ENCODE data around the gene EIF6. TPM values are rescaled to one million over a fixed set of nuclear protein-coding genes. Genes with fewer than 3 reads are reported as not detected.

Gene EIF6
- polyA plus RNA-seq, 1 donor: 71.7 TPM

DNA sequence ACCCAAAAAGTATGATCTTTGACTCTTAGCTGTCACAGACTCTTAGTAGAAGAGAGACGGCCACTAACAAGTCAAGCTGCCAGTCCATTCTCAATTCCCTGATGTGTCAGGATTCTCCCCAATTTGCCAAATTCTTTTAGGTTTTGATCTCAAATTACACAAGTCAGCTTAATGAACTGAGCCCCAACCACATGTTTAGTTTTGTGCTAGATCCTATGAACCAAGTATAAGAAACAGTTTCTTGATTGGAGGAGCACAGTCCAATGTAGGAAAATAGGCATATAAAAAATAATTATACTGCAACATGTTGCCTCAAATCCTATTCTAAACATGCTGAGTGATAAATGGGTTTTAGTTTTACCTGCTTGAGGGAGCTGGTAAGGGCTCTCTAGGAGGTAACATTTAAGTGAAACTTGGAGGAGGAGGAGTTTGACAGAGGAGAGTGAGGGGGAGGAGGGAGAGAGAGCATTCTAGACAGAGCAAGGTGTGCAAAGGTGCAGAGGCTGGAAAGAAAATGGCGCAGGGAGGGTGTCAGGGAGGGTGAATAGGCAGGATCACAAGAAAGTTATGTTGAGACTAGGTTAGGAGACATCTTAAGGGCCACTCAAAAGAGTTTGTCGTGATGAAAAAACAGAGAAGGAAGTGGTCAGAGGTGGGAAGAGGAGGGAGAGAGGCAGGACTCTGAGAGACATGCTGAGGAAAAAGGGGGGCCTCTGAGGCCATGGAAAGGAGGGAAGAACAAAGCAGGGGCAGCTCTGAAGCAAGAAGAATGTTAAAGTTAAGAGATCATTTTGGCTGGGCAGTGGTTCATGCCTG lies 30.5 kb upstream of the EIF6 start:
- DNase-seq (ENCODE audit: low read depth): no peak

GRCh38 chr20:35312318-35312717 lies 27.7 kb upstream of the EIF6 start:
- no peak for DNase-seq (ENCODE audit: low read depth)

DNA sequence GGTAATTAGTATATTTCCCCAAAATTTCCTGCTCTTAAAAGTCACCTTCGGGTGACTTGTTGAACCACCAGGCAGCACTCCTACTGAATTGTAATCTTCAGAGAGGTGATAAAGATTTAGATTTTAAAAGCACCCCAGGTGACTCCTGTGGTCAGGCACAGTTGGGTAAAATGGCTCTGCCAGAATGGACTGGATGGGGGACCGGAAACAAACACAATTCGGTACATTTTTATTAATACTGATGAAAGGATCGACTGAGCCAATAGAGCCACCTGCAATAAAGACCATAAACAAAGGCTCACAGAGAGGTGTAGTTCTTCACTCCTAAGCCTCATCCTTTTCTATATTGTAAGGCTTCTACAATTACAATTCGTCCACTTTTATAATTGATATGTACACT lies 27.2 kb upstream of the EIF6 start:
- no peak for DNase-seq (ENCODE audit: low read depth)

DNA sequence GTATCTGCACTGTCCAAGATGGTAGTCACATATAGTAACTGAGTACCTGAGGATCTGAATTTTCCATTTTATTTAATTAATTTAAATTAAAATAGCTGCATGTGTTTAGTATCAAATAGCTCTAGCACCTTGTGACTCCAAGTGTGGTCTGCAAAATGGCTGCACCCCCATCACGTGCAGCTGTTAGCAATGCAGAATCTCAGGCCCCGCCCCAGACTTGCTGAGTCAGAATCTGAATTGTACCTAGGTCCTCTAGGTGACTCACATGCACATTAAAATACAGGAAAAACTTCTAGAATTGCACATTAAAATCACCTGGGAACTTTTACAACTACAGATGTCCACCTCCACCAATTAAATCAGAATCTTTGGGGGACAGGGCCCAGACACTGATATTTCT lies 26.8 kb upstream of the EIF6 start:
- DNase-seq (ENCODE audit: low read depth): no peak

GRCh38 chr20:35307666-35308653 lies 23.4 kb upstream of the EIF6 start:
- no peak for DNase-seq (ENCODE audit: low read depth)

GRCh38 chr20:35306931-35307517 lies 22.5 kb upstream of the EIF6 start:
- no peak for DNase-seq (ENCODE audit: low read depth)

GRCh38 chr20:35305682-35306556 lies 21.3 kb upstream of the EIF6 start:
- DNase-seq (ENCODE audit: low read depth): no peak

DNA sequence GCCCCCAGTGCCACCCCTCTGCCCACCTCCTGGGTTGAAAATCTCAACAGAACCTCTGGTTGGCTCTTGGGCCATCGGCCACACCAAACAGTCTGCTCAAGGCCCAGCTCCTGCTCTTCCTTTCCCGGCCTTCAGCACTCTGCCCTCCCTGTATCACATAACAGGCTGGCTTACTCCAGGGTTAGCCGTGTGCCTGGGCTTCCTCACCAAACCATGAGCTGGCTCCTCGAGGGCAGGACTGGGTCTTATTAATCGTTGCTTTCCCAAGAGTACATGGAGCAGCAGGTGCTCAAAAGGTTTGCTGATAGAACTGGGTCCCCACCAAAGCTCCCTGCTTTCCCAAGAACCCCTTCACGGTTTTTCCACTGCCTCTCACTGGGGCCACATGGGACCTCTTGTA lies 20.4 kb upstream of the EIF6 start:
- DNase-seq (ENCODE audit: low read depth): no peak

- peak; percentile 52 for DNase-seq (ENCODE audit: low read depth)
Observed at GRCh38 chr20:35303735-35304491, 19.3 kb upstream of the EIF6 start.

DNA sequence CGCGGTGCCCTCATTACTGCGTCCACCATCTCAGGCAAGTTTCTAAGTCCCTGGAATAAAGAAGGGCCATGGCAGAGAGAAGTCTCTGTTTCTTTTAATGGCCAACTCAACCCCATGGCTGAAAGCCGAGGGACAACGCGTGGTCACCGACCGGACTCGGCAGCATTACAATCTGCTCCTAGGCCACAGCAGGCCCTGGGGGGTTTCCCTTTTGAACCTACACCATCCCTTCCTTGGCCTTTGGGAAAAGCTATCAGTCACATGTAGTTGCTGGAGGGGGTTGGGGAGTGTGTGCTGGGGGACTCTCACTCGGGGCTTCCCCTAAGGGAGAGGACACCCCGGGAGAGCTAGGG lies 18.8 kb upstream of the EIF6 start:
- no peak for DNase-seq (ENCODE audit: low read depth)

DNA sequence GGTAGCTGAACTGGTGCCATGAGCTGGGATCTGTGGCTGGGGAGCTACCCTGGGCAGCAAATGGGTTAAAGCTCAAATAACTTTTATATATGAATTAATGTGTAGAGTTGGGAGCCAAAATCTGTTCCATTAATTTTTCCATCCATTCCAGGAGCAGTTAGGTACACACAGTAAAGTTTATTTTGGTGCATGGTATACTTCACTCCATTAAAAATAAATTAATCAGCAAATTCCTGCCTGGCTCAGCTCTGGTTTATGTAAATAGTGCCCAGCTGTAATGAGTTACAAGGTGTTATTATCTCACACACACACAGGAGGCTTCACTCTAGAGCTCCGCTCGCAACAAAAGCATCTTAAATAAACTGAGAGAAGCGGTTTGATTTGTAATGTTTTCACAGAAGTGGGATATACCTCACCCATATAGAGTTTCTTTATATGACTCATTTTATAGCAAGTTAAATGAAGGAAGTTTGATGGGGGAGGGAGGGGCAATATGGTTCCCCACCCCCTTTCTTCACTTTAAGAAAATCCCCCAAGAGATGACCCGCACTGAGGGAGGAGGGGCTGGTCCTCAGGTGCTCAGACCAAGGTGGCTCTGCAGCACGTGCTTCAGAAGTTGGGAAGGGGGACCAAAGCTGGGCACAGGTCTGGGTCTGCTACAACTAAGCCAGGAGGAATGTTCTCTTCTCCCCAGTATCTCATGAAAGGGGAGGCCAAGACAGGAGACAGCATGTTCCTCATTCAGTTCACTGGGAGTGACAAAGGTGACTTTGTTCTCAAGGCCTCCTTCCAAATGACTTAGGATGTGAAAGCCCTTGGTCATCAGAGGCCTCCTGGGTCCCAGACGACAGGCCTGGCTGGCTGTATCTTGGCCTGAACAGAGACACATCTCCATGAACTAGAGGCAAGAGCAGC lies 18.1 kb upstream of the EIF6 start:
- DNase-seq (ENCODE audit: low read depth): no peak

DNA sequence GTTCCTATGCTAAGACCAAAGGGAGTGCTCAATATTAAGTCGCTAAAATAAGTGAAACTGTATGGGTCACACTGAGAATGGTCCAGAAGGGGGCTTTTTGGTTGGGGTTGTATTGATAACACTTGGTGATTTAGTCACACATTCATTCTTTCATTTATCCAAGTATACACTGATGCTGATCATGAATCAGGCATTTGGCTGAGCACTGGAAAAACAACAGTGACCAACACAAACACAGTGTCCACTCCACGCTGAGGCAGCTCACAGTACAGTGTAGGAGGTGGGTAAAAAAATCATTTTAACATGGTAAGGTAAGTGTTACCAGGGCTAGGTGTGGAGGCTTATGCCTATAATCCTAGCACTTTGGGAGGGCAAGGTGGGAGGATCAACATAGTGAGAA lies 16.9 kb upstream of the EIF6 start:
- no peak for DNase-seq (ENCODE audit: low read depth)

DNA sequence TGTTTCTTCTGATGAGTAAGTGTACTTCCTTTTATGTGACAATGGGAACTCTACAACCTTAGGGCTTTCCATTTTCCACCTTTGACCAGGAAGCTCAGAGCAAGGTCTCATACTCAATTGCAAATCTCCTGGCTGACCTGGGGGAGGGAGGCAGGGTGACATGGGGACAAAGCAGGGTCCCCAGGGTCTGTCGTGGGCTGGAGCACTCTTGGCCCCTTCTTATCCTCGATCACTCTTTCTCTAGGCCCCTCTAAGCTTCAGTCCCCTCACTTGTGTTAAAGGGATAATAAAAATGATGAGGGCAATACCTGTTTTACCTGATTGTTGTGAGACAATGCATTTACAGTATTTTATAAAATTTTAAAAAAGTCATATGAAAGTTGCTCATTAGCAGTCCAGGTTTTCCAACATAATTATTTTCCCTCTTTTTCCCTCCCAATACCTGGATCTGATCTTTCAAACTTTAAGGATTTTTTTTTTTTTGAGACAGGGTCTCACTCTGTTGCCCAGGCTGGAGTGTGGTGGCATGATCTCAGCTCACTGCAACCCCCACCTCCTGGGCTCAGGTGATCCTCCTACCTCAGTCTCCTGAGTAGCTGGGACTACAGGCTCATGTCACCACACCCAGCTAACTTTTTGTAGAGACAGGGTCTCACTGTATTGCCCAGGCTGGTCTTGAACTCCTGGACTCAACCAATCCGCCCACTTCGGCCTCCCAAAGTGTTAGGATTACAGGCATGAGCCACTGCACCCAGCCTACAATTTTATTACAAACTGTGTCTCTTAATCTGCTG lies 16.1 kb upstream of the EIF6 start:
- no peak for DNase-seq (ENCODE audit: low read depth)

DNA sequence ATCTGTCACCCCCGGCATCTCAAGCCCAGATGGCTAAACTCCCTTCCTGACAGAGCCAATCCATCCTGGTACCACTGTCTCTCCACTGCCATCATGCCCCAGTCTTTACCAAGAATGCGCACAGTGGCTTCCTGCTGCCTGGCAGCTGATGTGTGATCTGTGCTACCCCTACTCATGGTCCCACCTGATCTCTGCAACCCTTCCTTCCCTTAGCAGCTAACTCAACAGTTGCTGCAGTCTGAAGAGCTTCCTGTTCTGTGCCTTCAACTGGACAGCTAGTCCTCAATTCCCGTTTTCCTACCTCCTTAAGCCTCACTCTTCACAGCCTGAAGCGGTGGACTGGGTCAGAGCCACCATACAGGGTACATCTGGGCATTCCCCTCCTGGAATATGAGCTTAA lies 15.2 kb upstream of the EIF6 start:
- no peak for DNase-seq (ENCODE audit: low read depth)

- DNase-seq (ENCODE audit: low read depth): no peak
Observed at GRCh38 chr20:35298264-35298663, 13.7 kb upstream of the EIF6 start.

- DNase-seq (ENCODE audit: low read depth): no peak
Observed at GRCh38 chr20:35297740-35298139, 13.2 kb upstream of the EIF6 start.

DNA sequence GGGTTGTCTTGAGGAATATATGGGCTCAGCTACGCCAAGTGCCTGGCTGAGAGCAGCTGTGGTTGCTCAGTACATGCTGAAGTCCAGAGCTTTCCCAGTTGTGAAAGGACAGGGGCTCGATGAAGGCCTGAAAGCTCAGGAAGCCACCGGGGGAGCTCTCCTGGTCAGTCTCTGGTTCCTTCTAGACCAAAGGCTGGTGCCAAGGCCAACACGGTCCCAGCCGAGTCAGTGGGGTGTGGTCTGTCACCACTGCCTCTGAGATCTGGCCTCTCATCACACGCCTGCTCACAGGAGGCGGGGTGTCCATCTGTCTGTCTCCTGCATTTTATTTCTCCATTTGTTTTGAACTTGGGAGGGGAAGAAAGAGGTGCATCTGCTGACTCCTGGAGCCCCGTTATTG lies 12.6 kb upstream of the EIF6 start:
- DNase-seq (ENCODE audit: low read depth): no peak

DNA sequence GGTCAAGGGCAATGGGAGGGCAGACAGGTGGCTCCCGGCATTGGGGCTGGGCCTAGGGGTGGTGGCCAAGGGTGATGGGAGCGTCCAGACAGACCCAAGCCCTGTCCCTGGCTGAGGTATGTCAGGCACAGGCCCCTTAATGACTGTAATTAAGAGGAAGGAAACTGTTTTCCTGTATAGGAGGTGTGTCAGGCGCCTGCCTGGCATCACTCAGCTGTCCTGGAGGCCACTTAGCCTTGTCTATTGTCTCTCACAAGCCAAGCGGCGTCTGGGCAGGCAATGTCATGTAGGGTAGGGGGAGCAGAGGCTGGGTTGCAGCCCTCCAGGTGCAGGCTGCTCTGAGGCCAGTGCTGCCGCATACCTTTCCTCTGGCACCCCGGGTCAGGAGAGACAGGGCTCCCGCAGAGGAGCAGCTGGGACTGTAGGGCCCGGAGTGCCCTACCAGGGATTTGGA lies 11.6 kb upstream of the EIF6 start:
- DNase-seq (ENCODE audit: low read depth): no peak

- DNase-seq (ENCODE audit: low read depth): no peak
Observed at GRCh38 chr20:35295674-35296073, 11.1 kb upstream of the EIF6 start.

Measured in forelimb muscle (tissue), 1 donor.